HepG2 (cell line): Measurements from ENCODE around the gene IKZF3. TPM values are rescaled to one million over a fixed set of nuclear protein-coding genes. Genes with fewer than 3 reads are reported as not detected.

ENCODE experiments used
- BHLHE40 ChIP-seq: IDR thresholded peaks from 2 replicates; pipeline ENCODE4 v1.6.1; 2011; ENCODE audit warnings: low read length, improper control_type of control experiment
- CCAR2 ChIP-seq: fragments of 200-400 bp; formaldehyde crosslinking; optimal IDR thresholded peaks from 2 replicates; pipeline ENCODE3; 2018; ENCODE audit warnings: low read depth, mild to moderate bottlenecking, low read length, moderate library complexity
- CHCHD3 ChIP-seq: sonication (generic); formaldehyde crosslinking; IDR thresholded peaks from 2 replicates; pipeline ENCODE4 v1.8.0; 2022; ENCODE audit warnings: mild to moderate bottlenecking, missing genetic modification reagents, moderate library complexity
- HMG20B ChIP-seq: conservative IDR thresholded peaks from 2 replicates; pipeline ENCODE4 v1.6.1; 2016; ENCODE audit warnings: missing genetic modification reagents, missing compliant biosample characterization
- HNF4A ChIP-seq: sonication (generic); formaldehyde crosslinking; IDR thresholded peaks from 2 replicates; pipeline ENCODE4 v1.4.0; 2020; ENCODE audit warnings: missing genetic modification reagents
- JUN ChIP-seq: sonication (generic); formaldehyde crosslinking; IDR thresholded peaks from 2 replicates; pipeline ENCODE4 v1.4.0; 2020; ENCODE audit warnings: mild to moderate bottlenecking, missing genetic modification reagents
- MEIS2 ChIP-seq: sonication (generic); formaldehyde crosslinking; IDR thresholded peaks from 2 replicates; pipeline ENCODE4 v1.9.0; 2021; ENCODE audit warnings: mild to moderate bottlenecking, missing genetic modification reagents
- NFIC ChIP-seq: IDR thresholded peaks from 2 replicates; pipeline ENCODE4 v1.6.1; 2012; ENCODE audit warnings: mild to moderate bottlenecking, low read length, inconsistent platforms
- NR2F6 ChIP-seq, 2 experiments: IDR thresholded peaks; 2 replicates each; pipeline ENCODE4 v1.6.1; 2016; ENCODE audit warnings: antibody characterized with exemption in 1 of 2, mild to moderate bottlenecking in 1 of 2
- PAX8 ChIP-seq: sonication (generic); formaldehyde crosslinking; IDR thresholded peaks from 2 replicates; pipeline ENCODE4 v1.8.0; 2022; ENCODE audit warnings: mild to moderate bottlenecking, missing genetic modification reagents, borderline replicate concordance
- POLR2G ChIP-seq: fragments of 200-400 bp; formaldehyde crosslinking; IDR thresholded peaks from 2 replicates; pipeline ENCODE4 v1.6.1; 2018; ENCODE audit warnings: mild to moderate bottlenecking, low read depth, low read length, moderate library complexity
- SSRP1 ChIP-seq: IDR thresholded peaks from 2 replicates; pipeline ENCODE4 v1.6.1; 2016; ENCODE audit warnings: control low read depth
- U2AF1 ChIP-seq: fragments of 200-400 bp; formaldehyde crosslinking; optimal IDR thresholded peaks from 2 replicates; pipeline ENCODE3; 2017; ENCODE audit warnings: mild to moderate bottlenecking, low read depth, low read length
- ZNF350 ChIP-seq: sonication (generic); formaldehyde crosslinking; IDR thresholded peaks from 2 replicates; pipeline ENCODE4 v1.4.0; 2020; ENCODE audit warnings: mild to moderate bottlenecking, low read depth, missing genetic modification reagents, borderline replicate concordance
- ZNF441 ChIP-seq: sonication (generic); formaldehyde crosslinking; IDR thresholded peaks from 2 replicates; pipeline ENCODE4 v1.7.0; 2021; ENCODE audit warnings: missing genetic modification reagents, borderline replicate concordance
- ZNF503 ChIP-seq: sonication (generic); formaldehyde crosslinking; IDR thresholded peaks from 2 replicates; pipeline ENCODE4 v1.4.0; 2020; ENCODE audit warnings: missing genetic modification reagents
- ZNF556 ChIP-seq: sonication (generic); formaldehyde crosslinking; IDR thresholded peaks from 2 replicates; pipeline ENCODE4 v1.4.0; 2020; ENCODE audit warnings: mild to moderate bottlenecking, missing genetic modification reagents, borderline replicate concordance
- ZNF615 ChIP-seq: sonication (generic); formaldehyde crosslinking; IDR thresholded peaks from 2 replicates; pipeline ENCODE4 v1.5.0; 2020; ENCODE audit warnings: mild to moderate bottlenecking, missing genetic modification reagents, borderline replicate concordance
- ZNF652 ChIP-seq: IDR thresholded peaks from 2 replicates; pipeline ENCODE4 v1.6.1; 2016; ENCODE audit warnings: low read depth, borderline replicate concordance
- polyA plus RNA-seq, 8 experiments: library from polyadenylated mRNA; depleted of rRNA in 3 of 8; stranded (reverse) in 7 of 8; unstranded in 1 of 8; fragments of >200 nt; fragmentation: Illumina TruSeq in 4 of 8; extraction: Trizol in 4 of 8; gene quantifications; 2 replicates each; pipeline versions ENCODE4 v1.2.1 to v1.2.3, GENCODE V29; 2011 to 2016; ENCODE audit warnings: low read depth in 4 of 8, missing spikeins in 1 of 8, mixed read lengths in 1 of 8; ENCODE audit not compliant: insufficient read depth in 1 of 8
- total RNA-seq, 5 experiments: library from RNA; depleted of rRNA; stranded (reverse); fragments of >200 nt; fragmentation: Illumina TruSeq; extraction: Trizol; gene quantifications; 2 replicates each; pipeline ENCODE4 v1.2.3, GENCODE V29; 2016; ENCODE audit warnings: low read depth in 1 of 5
- TF ChIP-seq, protein P1 (sequence below), 2 experiments: sonication (generic) in 1 of 2; formaldehyde crosslinking in 1 of 2; IDR thresholded peaks; 2 replicates each; pipeline versions ENCODE4 v1.4.0 to v1.6.1; 2016 to 2020; ENCODE audit warnings: borderline replicate concordance in 1 of 2, low read depth in 1 of 2, mild to moderate bottlenecking in 1 of 2, missing genetic modification reagents in 1 of 2
- TF ChIP-seq, protein P2 (sequence below): sonication (generic); formaldehyde crosslinking; IDR thresholded peaks from 2 replicates; pipeline ENCODE4 v1.4.0; 2020; ENCODE audit warnings: mild to moderate bottlenecking, missing genetic modification reagents, borderline replicate concordance

The IKZF3 gene
- total and polyA plus RNA-seq, 2 of the 13 experiments (the other 11 are each of a cell fraction or from before 2014, with no cell fraction given): not detected

DNA sequence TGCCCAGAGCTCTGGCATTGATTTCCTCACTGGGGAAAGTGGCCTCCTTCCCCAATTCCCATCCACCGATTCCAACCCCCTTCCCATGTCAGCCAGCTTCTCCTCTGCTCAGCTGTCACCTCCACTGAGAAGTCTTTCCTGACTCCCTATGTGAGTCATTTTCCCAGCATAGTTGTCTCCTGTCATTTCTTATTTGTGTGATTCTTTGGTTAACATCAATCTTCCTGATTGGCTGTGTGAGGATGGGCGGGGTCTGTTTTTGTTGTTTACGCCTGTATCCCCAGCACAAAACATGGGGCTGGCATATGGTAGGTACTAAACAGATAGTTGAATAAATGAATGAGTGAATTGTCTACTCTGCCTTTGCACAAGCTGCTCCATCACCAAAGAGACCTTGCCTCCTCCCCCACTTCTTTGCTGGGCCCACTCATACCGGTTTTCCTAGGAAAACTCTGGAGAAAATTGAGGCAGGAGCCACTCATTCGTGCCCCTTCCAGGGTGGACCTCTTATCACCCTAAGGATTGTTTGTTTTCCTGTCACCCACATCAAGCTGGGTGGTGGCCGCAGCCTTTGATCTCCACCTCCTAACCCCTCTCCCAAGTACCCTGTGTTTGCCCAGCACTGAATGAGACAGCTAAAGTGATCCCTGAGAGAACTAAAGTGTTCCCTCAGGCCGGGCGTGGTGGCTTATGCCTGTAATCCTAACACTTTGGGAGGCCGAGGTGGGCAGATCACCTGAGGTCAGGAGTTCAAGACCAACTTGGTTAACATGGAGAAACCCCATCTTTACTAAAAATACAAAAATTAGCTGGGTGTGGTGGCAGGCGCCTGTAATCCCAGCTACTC, 127.6 kb downstream of the IKZF3 start (continued):
- TF ChIP-seq, protein P1, sequence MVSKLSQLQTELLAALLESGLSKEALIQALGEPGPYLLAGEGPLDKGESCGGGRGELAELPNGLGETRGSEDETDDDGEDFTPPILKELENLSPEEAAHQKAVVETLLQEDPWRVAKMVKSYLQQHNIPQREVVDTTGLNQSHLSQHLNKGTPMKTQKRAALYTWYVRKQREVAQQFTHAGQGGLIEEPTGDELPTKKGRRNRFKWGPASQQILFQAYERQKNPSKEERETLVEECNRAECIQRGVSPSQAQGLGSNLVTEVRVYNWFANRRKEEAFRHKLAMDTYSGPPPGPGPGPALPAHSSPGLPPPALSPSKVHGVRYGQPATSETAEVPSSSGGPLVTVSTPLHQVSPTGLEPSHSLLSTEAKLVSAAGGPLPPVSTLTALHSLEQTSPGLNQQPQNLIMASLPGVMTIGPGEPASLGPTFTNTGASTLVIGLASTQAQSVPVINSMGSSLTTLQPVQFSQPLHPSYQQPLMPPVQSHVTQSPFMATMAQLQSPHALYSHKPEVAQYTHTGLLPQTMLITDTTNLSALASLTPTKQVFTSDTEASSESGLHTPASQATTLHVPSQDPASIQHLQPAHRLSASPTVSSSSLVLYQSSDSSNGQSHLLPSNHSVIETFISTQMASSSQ (IDR thresholded peaks at IDR 0.05; ENCODE audit: low read depth): peak; percentile 76
- TF ChIP-seq, protein P1 (CRISPR knock-in tag; IDR thresholded peaks at IDR 0.05; ENCODE audit: borderline replicate concordance): peak; percentile 51; the same call in 1 of the 2 replicates
- peak; percentile 78 for TF ChIP-seq HNF4A (CRISPR knock-in tag)
- no peak for TF ChIP-seq ZNF556 (CRISPR knock-in tag)
- TF ChIP-seq, protein P2, sequence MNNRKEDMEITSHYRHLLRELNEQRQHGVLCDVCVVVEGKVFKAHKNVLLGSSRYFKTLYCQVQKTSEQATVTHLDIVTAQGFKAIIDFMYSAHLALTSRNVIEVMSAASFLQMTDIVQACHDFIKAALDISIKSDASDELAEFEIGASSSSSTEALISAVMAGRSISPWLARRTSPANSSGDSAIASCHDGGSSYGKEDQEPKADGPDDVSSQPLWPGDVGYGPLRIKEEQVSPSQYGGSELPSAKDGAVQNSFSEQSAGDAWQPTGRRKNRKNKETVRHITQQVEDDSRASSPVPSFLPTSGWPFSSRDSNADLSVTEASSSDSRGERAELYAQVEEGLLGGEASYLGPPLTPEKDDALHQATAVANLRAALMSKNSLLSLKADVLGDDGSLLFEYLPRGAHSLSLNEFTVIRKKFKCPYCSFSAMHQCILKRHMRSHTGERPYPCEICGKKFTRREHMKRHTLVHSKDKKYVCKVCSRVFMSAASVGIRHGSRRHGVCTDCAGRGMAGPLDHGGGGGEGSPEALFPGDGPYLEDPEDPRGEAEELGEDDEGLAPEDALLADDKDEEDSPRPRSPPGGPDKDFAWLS: no peak
- TF ChIP-seq ZNF615: peak; percentile 85; the same call in 1 of the 2 replicates
- TF ChIP-seq CCAR2: no peak
- TF ChIP-seq BHLHE40: peak; percentile 53
- 0 out of 2 replicates have a peak, but pooled peaks have one; percentile 29 for TF ChIP-seq CHCHD3
- TF ChIP-seq SSRP1 (CRISPR knock-in tag): 0 out of 2 replicates have a peak, but pooled peaks have one; percentile 42
- peak; percentile 71; the same call in 1 of the 2 replicates for TF ChIP-seq ZNF350 (CRISPR knock-in tag)
- TF ChIP-seq PAX8 (CRISPR knock-in tag): no peak
- peak; percentile 51; the same call in 1 of the 2 replicates for TF ChIP-seq ZNF652 (CRISPR knock-in tag)
- TF ChIP-seq JUN (CRISPR knock-in tag): no peak
- peak; percentile 98 for TF ChIP-seq HMG20B
- TF ChIP-seq POLR2G: 0 out of 2 replicates have a peak, but pooled peaks have one; percentile 33
- TF ChIP-seq U2AF1: no peak
- TF ChIP-seq NR2F6 (IDR thresholded peaks at IDR 0.05): peak; percentile 94
- TF ChIP-seq NR2F6 (CRISPR knock-in tag; IDR thresholded peaks at IDR 0.05): peak; percentile 90
- peak; percentile 63; the same call in 1 of the 2 replicates for TF ChIP-seq NFIC
- TF ChIP-seq ZNF441 (CRISPR knock-in tag): 0 out of 2 replicates have a peak, but pooled peaks have one; percentile 7
- peak; percentile 99 for TF ChIP-seq MEIS2 (CRISPR knock-in tag)
- peak; percentile 96 for TF ChIP-seq ZNF503 (CRISPR knock-in tag)
